GM20431 (cell line): ENCODE results near the gene RNF41.
"Not testable (repeated sequence)": the region's sequence is repeated elsewhere in the genome, so short reads cannot be mapped to it uniquely, and the experiment has no call there.

Experiments
- in situ Hi-C: fragments of 300-500 bp; cut with MseI, MboI; formaldehyde crosslinking; loops from one replicate; pipeline ENCODE4 v1.15.0; 2020; ENCODE audit warnings: low sequenced_read_pairs; ENCODE audit not compliant: unreplicated experiment

RNF41 gene

GRCh38 chr12:56221757-56222530 is at the start of gene RNF41:
TSS of gene RNF41 (minus strand) at chr12:56221922. CDS start at chr12:56214047, 7,875 bp downstream.
- in situ Hi-C loops: no loop called here

GRCh38 chr12:56271031-56271430 is 49.3 kb upstream of the RNF41 start:
- in situ Hi-C loops: no loop called here

- in situ Hi-C loops: no loop called here
Observed at GRCh38 chr12:56267443-56268071, 45.8 kb upstream of the RNF41 start.

- in situ Hi-C loops: no loop called here
Observed at GRCh38 chr12:56266693-56267442, 45.1 kb upstream of the RNF41 start, which contains the start of gene COQ10A. TSS of gene COQ10A (plus strand) at chr12:56266942. CDS start at chr12:56267119, 177 bp downstream.

GRCh38 chr12:56266068-56266692 is 44.5 kb upstream of the RNF41 start:
- in situ Hi-C loops: not testable (repeated sequence)

- in situ Hi-C loops: not testable (repeated sequence)
Observed at GRCh38 chr12:56262955-56263354, 41.2 kb upstream of the RNF41 start.

GRCh38 chr12:56261503-56262232 is 39.9 kb upstream of the RNF41 start:
- in situ Hi-C loops: no loop called here

GRCh38 chr12:56260921-56261320 is 39.2 kb upstream of the RNF41 start:
- in situ Hi-C loops: no loop called here

- in situ Hi-C loops: no loop called here
Observed at GRCh38 chr12:56260380-56260779, 38.7 kb upstream of the RNF41 start.

- in situ Hi-C loops: no loop called here
Observed at GRCh38 chr12:56258820-56259183, 37.1 kb upstream of the RNF41 start.

- in situ Hi-C loops: no loop called here
Observed at GRCh38 chr12:56258068-56258819, 36.5 kb upstream of the RNF41 start, which contains the start of gene ANKRD52. TSS of gene ANKRD52 (minus strand) at chr12:56258384. CDS start at chr12:56258269, 115 bp downstream.

- in situ Hi-C loops: no loop called here
Observed at GRCh38 chr12:56257491-56258067, 35.9 kb upstream of the RNF41 start.

GRCh38 chr12:56257071-56257470 is 35.3 kb upstream of the RNF41 start:
- in situ Hi-C loops: no loop called here

- in situ Hi-C loops: no loop called here
Observed at GRCh38 chr12:56256326-56256960, 34.7 kb upstream of the RNF41 start.

GRCh38 chr12:56255671-56256070 is 33.9 kb upstream of the RNF41 start:
- in situ Hi-C loops: no loop called here

GRCh38 chr12:56253091-56253490 is 31.4 kb upstream of the RNF41 start:
- in situ Hi-C loops: no loop called here

GRCh38 chr12:56252649-56253048 is 30.9 kb upstream of the RNF41 start:
- in situ Hi-C loops: no loop called here

- in situ Hi-C loops: no loop called here
Observed at GRCh38 chr12:56248711-56249110, 27.0 kb upstream of the RNF41 start.
